H1 (cell line): Measurements from ENCODE around the gene C19orf12. TPM values are rescaled to one million over a fixed set of nuclear protein-coding genes. Genes with fewer than 3 reads are reported as not detected.

Experiments used
- CREB1 ChIP-seq: IDR thresholded peaks from 2 replicates; pipeline ENCODE4 v1.6.1; 2012; ENCODE audit warnings: inconsistent platforms
- EZH2 ChIP-seq: fragments of 200-600 bp; sonication (generic); IDR thresholded peaks from 2 replicates; pipeline ENCODE4 v1.7.1; 2012; ENCODE audit warnings: low read depth, mild to moderate bottlenecking, moderate library complexity, low read length, inconsistent platforms; ENCODE audit not compliant: severe bottlenecking
- GABPA ChIP-seq: IDR thresholded peaks from 2 replicates; pipeline ENCODE4 v1.6.1; 2011; ENCODE audit warnings: mild to moderate bottlenecking, low read length, moderate library complexity, borderline replicate concordance; ENCODE audit not compliant: insufficient read depth
- JUN ChIP-seq: IDR thresholded peaks from 2 replicates; pipeline ENCODE4 v1.6.1; 2011; ENCODE audit warnings: low read depth, mild to moderate bottlenecking, improper control_type of control experiment, low read length
- polyA plus RNA-seq, 7 experiments: library from polyadenylated mRNA; depleted of rRNA in 3 of 7; stranded (reverse) in 5 of 7; unstranded in 2 of 7; fragments of >200 nt in 5 of 7; fragments of 200-250 nt in 2 of 7; gene quantifications; 1 replicate in 5 of 7; 2 replicates in 1 of 7; 4 replicates in 1 of 7; pipeline versions ENCODE4 v1.2.1 to v1.2.3, GENCODE V29; 2011 to 2013; ENCODE audit warnings: missing spikeins in 2 of 7, mixed read lengths in 2 of 7
- total RNA-seq: library from RNA; stranded (reverse); fragmentation: NEBNext Ultra II Directional; extraction: Animal tissue kit (Norgen Biotek cat#: 25700); gene quantifications from 2 replicates; pipeline ENCODE4 v1.2.1, GENCODE V29; 2021

The C19orf12 gene
- total and polyA plus RNA-seq, 2 of the 8 experiments (the other 6 are each of a cell fraction or from before 2014, with no cell fraction given) = 10.7 to 11.9 TPM

DNA sequence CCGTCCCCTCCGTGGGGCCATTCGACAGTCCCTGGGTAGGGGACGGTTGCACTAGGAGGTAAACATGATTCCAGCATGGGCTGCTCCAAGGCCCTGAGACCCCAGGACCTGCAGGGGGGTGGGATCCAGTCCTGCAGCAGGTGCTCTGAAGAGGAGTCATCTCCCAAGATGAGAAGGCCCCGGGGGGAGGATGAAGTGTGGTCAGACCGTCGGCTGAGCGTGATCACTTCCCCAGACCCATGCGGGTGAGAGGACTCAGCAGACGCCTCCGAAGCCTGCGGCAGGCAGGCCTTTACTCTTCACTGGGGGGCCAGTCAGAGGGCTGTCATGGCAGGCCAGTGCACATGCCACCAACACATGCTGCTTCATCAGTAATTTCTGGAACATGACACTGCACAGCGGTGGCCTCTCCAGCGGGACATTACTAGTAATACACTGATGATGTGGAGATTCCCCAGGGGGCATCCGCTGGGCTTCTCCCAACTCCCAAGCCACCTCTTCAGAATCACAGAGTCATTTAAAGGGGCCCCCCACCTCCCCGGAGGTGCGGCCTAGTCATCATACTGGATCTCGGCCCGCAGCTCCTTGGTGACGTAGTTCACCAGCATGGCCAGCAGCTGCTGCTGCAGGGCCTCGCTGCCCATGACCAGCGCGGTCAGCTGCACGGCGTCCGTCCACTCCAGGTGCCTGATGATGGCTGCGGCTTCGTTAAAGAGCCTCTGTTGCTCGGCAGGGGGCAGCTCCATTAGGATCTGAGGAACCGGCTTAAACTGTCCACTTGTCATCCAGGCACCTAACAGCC, 12.7 kb downstream of the C19orf12 start (continued):
- TF ChIP-seq GABPA (no peak), CREB1 (no peak), EZH2 (no peak), JUN (no peak)
- TF ChIP-seq, all 59 proteins: peak for 0
